ENCODE data around the gene PRKACB. TPM values are rescaled to one million over a fixed set of nuclear protein-coding genes. Genes with fewer than 3 reads are reported as not detected.
A peak's percentile ranks its signal among the peaks of the same experiment; 100 is the strongest.

PRKACB gene
- total RNA-seq, 1 donor: 22.1 TPM

DNA sequence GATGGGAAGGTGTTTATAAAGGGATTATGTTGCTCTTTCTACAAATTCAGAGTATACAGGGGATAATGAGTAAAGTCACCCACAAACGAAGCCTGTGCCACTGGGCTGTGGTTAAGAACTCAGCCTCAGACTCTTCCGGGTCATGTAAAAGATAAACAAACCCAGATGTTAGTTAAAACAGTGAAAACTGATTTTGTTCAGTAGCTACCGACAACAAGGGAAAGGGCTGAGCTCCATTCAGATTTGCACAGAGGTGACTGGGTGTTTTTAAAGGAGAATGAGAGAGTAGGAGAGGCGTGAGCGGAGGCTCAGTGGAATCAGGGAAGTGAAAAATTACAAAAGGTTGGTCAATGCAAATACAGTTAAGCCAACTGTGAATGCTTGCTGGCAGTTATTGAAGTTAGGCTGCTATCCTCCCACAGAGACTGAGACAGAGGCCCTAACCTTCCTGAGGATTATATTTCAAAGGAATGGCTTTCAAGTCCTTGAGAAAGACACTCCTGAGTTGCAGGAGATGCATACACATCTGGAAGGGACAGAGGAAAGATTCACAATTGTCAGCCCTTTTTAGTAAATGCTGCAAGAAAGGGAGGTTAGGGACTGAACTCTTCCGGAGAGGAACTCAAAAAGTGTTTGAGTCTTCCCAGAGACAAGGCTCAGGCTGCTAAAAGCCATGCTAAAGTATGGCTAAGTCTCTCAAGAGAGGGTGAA, 127.5 kb downstream of the PRKACB start:
- TF ChIP-seq, protein P1, sequence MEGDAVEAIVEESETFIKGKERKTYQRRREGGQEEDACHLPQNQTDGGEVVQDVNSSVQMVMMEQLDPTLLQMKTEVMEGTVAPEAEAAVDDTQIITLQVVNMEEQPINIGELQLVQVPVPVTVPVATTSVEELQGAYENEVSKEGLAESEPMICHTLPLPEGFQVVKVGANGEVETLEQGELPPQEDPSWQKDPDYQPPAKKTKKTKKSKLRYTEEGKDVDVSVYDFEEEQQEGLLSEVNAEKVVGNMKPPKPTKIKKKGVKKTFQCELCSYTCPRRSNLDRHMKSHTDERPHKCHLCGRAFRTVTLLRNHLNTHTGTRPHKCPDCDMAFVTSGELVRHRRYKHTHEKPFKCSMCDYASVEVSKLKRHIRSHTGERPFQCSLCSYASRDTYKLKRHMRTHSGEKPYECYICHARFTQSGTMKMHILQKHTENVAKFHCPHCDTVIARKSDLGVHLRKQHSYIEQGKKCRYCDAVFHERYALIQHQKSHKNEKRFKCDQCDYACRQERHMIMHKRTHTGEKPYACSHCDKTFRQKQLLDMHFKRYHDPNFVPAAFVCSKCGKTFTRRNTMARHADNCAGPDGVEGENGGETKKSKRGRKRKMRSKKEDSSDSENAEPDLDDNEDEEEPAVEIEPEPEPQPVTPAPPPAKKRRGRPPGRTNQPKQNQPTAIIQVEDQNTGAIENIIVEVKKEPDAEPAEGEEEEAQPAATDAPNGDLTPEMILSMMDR (IDR thresholded peaks at IDR 0.05; ENCODE audit: extremely low read depth, low read depth, low read length): no peak
- DNase-seq (ENCODE audit: insufficient read length, low spot score, missing footprints): peak; percentile 71
- peak overlapping the region; percentile 85 for H2AFZ ChIP-seq (ENCODE audit: low read length)
- H3K4me1 ChIP-seq (ENCODE audit: insufficient read depth, low read length): peaks cover 7% of the 10 kb centered on the region
- no peaks in the 10 kb centered on the region for H3K27me3 ChIP-seq (ENCODE audit: insufficient read depth, low read length)
- peak overlapping the region; percentile 40 for H3K4me2 ChIP-seq (ENCODE audit: insufficient read depth, low read length)
- no peak overlapping the region for H3K27ac ChIP-seq (ENCODE audit: low read depth, low read length)
- H3K4me3 ChIP-seq (ENCODE audit: insufficient read depth, low read length): no peak overlapping the region
- H3K9me3 ChIP-seq (ENCODE audit: low read depth, low read length): no peaks in the 10 kb centered on the region
- no peaks in the 10 kb centered on the region for H3K79me2 ChIP-seq (ENCODE audit: insufficient read depth, low read length)
- H4K20me1 ChIP-seq (ENCODE audit: insufficient read depth, low read length): no peaks in the 10 kb centered on the region
- H3K36me3 ChIP-seq (ENCODE audit: insufficient read depth, low read length): no peaks in the 10 kb centered on the region

DNA sequence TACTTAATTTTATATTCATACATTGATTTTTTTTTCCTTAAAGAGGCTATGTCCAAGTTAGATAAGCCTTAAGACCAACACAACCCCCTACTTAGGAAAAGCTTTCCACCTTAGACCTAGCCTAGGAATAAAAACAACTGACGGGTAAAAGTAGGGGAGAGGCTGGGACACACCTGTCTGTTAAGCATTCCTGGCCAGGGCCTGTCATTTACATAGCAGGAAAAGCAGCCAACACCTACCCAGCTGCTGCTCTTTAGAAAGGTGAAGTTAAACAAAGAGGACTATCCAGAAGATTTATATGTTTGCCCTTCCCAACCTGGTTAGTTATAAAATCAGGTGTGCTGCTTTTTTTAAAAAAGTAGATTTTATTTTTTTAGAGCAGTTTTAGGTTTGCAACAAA, 128.3 kb downstream of the PRKACB start:
- H3K4me1 ChIP-seq (ENCODE audit: insufficient read depth, low read length): peaks cover 7% of the 10 kb centered on the region
- no peak overlapping the region for H2AFZ ChIP-seq (ENCODE audit: low read length)
- H3K79me2 ChIP-seq (ENCODE audit: insufficient read depth, low read length): no peaks in the 10 kb centered on the region
- no peak overlapping the region for H3K4me2 ChIP-seq (ENCODE audit: insufficient read depth, low read length)
- no peak for DNase-seq (ENCODE audit: insufficient read length, low spot score, missing footprints)
- H3K27me3 ChIP-seq (ENCODE audit: insufficient read depth, low read length): no peaks in the 10 kb centered on the region
- H3K9me3 ChIP-seq (ENCODE audit: low read depth, low read length): no peaks in the 10 kb centered on the region
- TF ChIP-seq, protein P1 (IDR thresholded peaks at IDR 0.05; ENCODE audit: extremely low read depth, low read depth, low read length): no peak
- no peak overlapping the region for H3K4me3 ChIP-seq (ENCODE audit: insufficient read depth, low read length)
- H4K20me1 ChIP-seq (ENCODE audit: insufficient read depth, low read length): no peaks in the 10 kb centered on the region
- H3K36me3 ChIP-seq (ENCODE audit: insufficient read depth, low read length): no peaks in the 10 kb centered on the region
- no peak overlapping the region for H3K27ac ChIP-seq (ENCODE audit: low read depth, low read length)

GRCh38 chr1:84277343-84278059, 133.4 kb downstream of the PRKACB start:
- DNase-seq (ENCODE audit: insufficient read length, low spot score, missing footprints): no peak
- no peaks in the 10 kb centered on the region for H4K20me1 ChIP-seq (ENCODE audit: insufficient read depth, low read length)
- H3K4me2 ChIP-seq (ENCODE audit: insufficient read depth, low read length): no peak overlapping the region
- H3K27me3 ChIP-seq (ENCODE audit: insufficient read depth, low read length): no peaks in the 10 kb centered on the region
- H3K4me3 ChIP-seq (ENCODE audit: insufficient read depth, low read length): no peak overlapping the region
- H3K36me3 ChIP-seq (ENCODE audit: insufficient read depth, low read length): no peaks in the 10 kb centered on the region
- H2AFZ ChIP-seq (ENCODE audit: low read length): no peak overlapping the region
- TF ChIP-seq, protein P1 (IDR thresholded peaks at IDR 0.05; ENCODE audit: extremely low read depth, low read depth, low read length): no peak
- H3K4me1 ChIP-seq (ENCODE audit: insufficient read depth, low read length): no peaks in the 10 kb centered on the region
- no peak overlapping the region for H3K27ac ChIP-seq (ENCODE audit: low read depth, low read length)
- no peaks in the 10 kb centered on the region for H3K9me3 ChIP-seq (ENCODE audit: low read depth, low read length)
- H3K79me2 ChIP-seq (ENCODE audit: insufficient read depth, low read length): no peaks in the 10 kb centered on the region

GRCh38 chr1:84278905-84279304, 134.8 kb downstream of the PRKACB start:
- Histone ChIP-seq H4K20me1 (ENCODE audit: insufficient read depth, low read length) (no peaks in the 10 kb centered on the region), H3K27ac (ENCODE audit: low read depth, low read length) (no peak overlapping the region), H3K4me3 (ENCODE audit: insufficient read depth, low read length) (no peak overlapping the region), H3K36me3 (ENCODE audit: insufficient read depth, low read length) (no peaks in the 10 kb centered on the region), H3K4me1 (ENCODE audit: insufficient read depth, low read length) (no peaks in the 10 kb centered on the region), H3K27me3 (ENCODE audit: insufficient read depth, low read length) (no peaks in the 10 kb centered on the region), H3K79me2 (ENCODE audit: insufficient read depth, low read length) (no peaks in the 10 kb centered on the region), H3K4me2 (ENCODE audit: insufficient read depth, low read length) (no peak overlapping the region), H3K9me3 (ENCODE audit: low read depth, low read length) (no peaks in the 10 kb centered on the region), H2AFZ (ENCODE audit: low read length) (no peak overlapping the region)
- no peak for DNase-seq (ENCODE audit: insufficient read length, low spot score, missing footprints)
- TF ChIP-seq, protein P1 (IDR thresholded peaks at IDR 0.05; ENCODE audit: extremely low read depth, low read depth, low read length): no peak
